Germinal center (tissue), 1 donor: ENCODE data around the gene FMN1.
"Not testable (repeated sequence)": the region's sequence is repeated elsewhere in the genome, so short reads cannot be mapped to it uniquely, and the experiment has no call there.

Source experiments
- DNase-seq: peaks from one replicate; pipeline ENCODE4 v3.0.0; 2012; ENCODE audit warnings: mixed read lengths, low spot score

The FMN1 gene

DNA sequence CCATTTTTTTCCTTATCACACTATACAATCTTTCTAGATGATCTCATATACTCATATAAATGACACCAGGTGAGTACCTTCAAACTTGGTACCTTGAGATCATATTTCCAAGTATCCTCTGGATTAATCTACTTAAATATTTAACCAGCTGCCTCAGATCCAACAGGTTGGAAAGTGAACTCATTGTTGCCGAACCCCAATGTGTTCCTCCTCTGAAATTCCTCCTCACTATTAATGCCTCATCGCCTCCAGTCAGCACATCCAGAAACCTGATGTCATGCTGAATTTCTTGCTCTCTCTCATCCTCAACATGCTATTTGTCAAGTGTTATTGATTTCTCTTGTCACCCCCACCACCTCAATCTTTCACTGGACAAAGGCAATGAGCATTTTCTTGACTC lies 221.8 kb downstream of the FMN1 start:
- DNase-seq = no peak

DNA sequence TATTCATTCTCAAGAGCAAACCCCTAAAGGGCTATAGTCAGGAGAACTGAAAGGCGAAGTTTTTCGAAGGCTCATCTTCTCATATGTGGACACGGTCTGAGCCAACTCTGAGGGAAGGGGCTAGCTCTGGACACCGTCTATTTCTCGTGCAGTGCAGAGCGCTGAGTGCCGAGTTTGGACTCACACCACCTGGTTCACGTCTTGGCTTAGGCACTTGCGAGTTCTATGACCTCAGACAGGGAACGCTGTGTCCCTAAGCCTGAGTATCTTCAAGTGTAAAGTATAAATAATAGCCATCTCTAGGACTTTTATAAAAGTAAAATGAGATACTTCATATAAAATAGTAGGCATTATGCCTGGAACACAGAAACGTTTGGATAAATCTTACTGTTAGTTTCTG lies 223.7 kb downstream of the FMN1 start:
- DNase-seq = no peak

DNA sequence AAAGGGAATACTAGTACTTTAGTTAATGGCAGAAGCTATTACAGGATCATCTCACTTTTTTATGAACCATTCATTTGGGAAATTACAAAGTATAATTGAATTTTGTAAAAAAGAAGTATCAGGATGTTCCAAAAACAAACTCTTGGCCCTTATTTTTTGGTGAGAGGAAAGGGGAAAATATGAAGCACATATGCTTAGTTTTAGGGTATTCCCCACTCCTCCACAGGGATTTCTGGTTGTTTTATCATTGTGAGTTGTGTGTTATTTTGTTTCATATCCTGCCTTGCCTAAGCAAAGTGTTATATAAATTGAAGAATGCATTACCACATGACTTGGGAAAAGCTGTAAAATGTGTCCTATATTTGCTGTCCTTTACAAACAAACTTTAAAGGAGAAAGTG lies 227.0 kb downstream of the FMN1 start:
- DNase-seq = no peak

DNA sequence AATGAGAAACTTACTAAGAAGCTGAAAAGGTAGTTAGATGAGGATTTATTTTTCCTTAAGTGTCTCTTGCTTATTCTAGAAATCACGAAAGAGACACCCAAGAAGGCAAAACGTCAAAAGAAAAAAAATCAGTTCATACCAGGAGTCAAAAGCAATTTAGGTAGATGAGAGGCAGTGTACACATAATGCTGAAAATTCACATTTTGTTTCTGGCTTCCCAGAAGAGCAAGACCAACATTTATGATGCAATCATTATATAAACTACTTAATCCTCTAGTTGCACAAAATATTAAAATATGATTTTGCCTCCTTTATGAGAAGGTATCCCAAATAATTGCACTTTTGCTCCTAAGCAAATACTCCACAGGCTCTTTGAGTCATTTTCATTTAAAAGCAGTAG lies 228.0 kb downstream of the FMN1 start:
- DNase-seq = no peak

DNA sequence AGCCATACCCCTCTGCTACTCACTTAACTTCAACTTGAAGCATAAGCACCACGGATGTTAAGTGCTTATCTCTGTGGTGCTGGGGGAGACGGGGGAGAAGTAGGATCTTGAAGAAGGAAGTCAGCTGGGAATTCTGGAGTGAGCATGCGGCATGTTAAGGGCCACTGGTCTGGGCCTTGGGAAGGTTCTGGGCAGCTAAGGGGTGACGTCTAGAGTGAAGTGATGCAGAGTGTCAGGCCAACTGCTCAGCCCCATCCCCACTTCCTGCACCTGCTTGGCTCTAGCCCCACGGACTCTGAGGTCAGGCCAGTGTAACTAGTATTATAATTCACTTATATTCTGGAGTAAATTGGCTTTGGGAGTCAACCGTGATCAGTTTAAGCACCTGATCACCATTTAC lies 228.6 kb downstream of the FMN1 start:
- DNase-seq = no peak

DNA sequence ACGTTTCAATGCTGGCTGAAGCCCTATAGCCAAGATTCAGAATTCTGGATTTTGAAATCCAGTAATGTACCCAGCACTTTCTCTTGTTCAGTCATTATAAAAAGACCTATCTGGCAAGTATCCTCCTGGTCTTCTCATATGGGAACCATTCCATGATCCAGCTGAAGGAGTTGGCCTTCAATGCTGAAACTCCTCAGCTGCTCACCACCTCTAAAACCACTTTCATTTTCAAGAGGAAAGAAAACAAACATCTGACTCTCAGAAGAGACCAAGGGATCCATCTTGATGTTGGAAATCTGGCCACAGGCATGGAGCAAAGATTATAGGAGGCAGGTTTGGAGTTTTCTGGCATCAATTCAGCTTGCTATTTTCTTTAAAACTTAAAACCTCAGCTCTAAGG lies 235.4 kb downstream of the FMN1 start:
- DNase-seq = no peak

DNA sequence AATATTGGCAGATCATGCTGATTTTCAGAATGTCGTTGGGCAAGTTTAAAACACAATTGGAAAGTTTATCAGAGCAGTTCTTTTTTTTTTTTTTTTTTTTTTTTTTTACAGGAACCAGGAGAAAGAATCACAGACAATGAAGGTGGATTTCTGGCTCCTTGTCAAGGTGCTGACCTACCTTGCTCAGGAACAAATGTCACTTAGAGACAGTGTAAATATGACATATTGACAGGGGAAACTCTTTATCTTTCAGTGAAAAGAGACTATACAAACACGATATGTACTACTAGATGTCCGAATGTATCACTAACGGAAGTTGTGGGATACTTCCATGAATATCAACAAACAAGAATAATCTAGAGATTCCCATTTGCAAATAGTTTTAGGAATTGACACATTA lies 237.3 kb downstream of the FMN1 start:
- DNase-seq = no peak

DNA sequence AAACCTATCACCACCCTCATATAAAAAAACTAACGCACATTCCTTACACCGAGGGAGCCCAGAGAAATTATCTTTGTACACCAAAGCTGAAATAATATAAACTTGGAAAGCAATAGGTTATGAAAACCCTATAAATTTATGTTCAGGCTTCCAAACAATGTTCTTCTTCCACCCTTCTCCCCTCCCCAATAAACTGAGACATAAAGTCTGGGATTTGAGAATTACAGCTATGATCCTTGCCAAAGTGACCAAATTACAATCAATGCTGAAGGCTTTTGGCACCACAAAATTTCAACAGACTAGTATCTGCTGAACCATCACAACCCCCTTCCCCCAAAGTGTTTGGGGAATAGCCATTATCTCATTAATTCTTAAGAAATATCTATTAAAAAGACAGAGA lies 237.8 kb downstream of the FMN1 start:
- DNase-seq = no peak

DNA sequence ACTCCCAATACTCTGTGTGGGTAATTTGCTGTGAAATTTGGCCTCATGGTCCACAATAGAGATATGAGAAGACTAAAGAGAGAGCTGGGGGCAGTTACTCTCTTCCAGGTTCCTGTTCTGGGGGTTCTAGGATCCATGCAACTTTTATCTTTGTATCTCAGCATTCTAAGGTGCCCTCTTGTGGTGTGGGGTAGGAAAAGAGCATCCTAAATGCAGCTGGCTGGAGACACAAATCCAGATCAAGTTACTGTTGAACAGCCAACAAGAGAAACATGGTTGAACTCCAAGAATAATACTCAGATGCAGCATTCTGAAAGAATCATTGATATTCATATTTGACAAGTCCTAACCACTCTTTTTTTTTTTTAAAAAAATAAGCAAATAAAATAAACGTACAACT lies 238.5 kb downstream of the FMN1 start:
- peak; percentile 23 for DNase-seq

DNA sequence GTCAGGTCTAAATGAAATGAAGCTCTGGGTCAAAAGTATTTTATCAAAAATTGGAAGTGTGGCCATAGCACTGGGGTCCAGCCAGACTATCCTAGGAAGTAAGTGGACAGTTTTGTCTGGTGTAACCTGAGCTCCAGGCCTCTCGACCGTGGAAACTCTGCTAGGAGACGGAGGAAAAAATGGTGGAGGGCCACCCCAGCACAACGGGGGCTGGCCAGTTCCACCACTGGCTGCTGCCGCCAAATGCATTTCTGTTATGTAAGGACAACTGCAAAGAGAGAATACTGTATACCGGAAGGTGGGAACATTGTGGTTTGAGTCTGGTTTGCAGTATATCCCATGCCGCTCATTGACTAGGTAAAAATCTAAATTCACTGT lies 241.0 kb downstream of the FMN1 start:
- no peak for DNase-seq

DNA sequence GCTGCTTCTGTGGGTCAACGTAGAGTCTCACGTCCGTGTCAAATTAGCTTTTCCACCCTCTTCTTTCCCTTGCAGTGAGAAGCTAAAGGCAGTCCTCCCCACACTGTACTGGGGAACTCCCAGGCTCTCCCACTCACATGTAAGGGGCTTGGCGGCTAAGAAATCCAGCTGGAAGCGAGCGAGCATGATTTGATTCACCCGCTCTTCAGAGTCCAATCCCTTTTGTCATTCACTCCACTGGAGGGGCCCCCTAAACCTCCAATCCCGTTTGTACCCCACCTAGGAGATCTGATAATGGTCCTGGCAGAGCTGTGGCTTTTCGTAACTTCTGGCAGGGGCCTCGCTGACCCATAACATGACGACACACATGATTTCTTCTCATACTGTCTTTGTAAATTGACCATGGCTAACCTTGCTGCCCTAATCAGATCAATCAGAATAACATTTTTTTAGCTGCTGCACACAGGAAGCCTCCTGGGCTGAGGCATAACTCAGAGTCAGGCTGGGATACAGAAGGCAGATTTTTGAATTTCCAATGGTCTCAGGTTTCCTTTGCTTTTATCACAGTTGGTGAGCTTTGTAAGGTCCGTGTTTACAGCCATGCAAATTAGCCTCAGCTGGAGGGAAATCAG lies 241.5 kb downstream of the FMN1 start:
- no peak for DNase-seq

DNA sequence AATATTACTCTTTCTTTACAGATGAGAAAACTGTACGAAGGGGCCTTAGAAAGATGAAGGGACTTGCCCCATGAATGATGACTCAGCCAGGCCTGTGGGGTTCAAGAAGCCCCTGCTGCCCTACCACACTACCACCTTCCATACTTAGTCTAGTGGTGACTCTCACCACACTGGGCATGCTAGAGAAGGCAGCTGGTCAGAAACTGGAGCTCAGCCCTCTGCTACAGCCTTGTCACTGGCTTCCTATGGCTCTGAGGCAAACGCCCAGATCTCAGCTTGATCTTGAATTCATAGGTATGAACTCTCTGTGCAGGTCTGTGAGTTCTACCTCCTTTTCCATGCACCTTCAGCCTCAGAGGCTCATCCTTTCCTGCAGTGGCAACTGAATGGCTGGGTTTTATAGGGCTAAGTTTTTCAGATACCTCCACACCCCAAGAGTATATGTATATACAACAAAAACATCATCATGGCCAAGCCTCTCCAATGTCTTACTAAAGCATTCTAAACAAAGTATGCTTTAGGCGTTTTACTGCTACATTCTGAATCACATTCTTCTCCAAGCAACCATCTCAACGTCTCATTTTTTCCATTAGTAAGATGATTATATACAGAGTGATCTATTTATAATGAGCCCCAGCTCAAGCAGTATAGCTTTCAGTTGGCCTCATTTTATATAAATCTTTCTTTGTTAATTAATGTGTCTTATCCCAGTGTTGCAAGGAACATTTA lies 242.6 kb downstream of the FMN1 start:
- DNase-seq = no peak

DNA sequence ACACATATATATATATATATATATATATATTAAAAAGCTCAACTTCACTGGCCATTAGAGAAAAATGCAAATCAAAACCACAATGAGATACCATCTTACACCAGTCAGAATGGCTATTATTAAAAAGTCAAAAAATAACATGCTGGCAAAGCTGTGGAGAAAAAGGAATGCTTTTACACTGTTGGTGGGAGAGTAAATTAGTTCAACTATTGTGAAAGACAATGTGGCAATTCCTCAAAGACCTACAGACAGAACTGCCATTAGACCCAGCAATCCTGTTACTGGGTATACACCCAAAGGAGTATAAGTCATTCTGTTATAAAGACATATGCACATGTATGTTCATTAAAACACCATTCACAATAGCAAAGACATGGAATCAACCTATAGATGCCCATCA lies 244.5 kb downstream of the FMN1 start:
- DNase-seq = not testable (repeated sequence)

DNA sequence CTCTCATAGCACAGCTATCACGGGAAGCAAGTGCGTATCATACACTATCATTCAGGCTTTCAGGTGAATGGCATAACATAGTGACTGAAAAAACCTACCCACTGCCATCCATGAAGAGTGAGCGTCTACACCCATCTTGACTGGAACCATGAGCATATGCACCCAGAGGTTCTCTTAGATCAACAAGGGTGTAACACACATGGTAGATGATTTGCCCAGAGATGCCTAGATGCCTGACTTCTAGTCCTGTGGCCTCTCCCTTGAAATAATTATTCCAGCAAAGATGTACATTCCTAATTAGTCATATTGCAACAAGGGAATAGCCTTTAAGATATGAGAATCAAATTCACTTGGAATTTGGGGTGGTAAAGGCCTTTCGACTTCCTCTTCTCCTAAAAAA lies 248.3 kb downstream of the FMN1 start:
- no peak for DNase-seq

DNA sequence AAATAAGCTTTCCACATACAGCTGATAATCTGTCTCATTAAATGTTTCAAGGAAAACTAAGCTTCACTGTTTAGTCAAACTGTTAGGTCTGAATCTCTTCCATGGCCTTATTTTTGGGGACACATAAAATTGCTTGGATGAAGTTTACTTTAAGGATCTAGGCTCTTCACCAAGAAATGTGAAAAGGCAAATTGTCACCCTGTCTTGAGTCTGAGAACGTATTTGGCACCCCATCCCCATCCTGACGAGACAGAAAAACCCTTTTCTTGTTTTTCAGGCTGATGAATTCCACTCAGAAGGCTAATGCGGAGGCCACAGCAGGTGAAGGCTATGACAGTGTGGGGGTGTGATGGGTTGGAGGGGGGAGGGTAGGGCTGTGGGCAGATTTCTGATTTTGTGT lies 250.1 kb downstream of the FMN1 start:
- DNase-seq = no peak

DNA sequence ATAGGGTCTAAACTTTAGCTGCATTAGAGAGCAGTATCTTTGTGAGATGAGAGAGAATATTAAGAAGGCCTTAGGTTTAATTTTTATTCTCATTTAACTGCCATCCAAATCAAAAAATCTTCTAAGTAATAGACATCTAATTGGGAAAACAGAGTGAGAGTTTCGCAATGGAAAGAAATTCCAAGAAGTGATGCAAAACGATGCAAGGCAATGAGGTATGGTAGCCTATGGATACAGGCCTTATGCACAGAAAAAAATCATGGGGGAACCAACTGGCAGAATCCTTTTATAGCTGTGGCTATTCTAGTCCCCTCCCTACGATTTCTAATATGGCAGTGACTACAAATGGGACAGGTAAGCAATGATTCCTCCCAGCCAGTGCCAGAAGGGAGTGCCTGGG lies 250.8 kb downstream of the FMN1 start:
- DNase-seq = no peak

DNA sequence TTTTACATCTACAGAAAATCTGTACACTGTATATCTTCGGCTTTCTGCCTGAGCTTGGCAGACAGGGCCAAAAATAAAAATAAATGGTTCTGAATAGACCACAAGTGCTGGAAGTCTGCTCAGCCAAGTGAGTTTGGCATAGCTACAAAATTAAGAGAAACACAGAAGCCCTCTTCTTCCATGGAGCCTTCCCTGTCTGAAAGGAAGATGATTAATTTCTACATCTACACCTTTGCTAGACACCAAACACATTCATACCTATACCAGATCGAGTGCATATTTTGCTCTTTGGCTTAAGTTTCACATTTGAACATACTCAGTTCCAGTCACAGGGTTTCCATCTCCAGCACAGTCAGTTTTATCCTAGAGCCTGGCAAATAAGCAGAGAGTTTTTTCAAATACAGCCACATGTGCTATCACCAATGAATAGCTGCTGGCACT lies 252.1 kb downstream of the FMN1 start:
- no peak for DNase-seq

DNA sequence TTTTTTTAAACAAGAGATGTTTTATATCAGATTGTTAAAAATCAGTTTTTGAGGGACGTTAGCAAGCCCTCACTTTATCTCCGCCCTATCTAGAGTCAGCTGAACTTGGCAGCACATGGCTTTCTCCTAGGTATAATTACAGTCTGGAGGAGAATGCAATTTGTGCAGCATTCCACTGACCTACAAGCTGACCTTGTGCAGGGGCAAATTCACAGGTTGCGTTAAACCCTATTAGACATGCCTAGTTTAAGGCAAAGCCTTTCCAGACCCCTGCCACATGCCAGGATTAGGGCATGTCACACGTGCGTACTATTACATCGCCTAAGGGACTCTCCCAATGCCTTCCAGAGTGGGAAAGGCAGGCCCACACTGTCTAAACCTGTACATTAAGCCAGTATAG lies 252.7 kb downstream of the FMN1 start:
- no peak for DNase-seq

DNA sequence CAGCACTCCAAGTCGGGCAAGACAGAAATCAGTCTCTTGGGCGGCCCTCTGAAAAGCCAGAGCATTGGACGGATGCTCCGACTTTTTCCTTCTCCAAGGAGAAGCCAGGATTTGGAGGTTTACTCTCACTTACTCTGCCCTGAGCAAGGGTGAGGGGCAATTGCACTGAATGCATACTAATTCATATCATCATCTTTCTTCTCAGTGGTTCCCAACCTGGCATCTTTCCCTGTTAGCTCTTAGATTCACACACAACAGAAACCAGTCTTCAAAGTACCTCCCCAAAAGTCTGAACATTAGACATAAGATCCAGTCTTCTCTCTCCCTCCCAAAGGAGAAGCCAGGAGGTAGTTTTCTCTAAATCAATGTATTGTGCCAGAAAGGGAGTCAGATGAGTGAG lies 257.5 kb downstream of the FMN1 start:
- DNase-seq = no peak

DNA sequence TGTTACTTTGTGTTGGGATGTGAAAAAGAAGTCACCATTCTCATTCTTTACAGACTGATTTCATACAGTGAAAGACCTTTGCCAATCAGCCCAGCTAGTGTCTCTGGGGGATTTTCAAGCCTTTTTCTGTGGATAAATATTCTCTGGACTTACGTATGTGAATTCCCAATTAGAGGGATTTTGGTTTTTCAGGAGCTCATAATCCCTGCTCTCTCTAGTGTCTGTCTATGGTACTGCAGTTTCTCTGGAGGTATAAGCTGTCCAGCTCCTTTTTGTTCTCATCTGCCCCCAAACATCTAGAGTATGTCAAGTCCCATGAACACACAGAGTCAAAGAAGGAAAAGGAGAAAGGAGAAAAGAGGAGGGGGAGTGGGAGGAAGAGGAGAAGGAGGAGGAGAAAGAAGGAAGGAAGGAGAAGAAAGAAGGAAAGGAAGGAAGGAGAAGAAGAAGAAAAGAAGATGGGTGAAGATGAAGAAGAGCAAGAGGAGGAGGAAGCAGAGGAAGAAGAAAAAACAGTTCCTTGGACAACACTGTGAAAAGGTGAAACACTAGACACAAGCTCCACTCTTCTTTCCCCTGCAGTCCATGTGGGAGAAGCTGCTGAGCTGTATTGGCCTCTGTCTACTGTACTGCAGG lies 258.1 kb downstream of the FMN1 start:
- DNase-seq = peak; percentile 9

DNA sequence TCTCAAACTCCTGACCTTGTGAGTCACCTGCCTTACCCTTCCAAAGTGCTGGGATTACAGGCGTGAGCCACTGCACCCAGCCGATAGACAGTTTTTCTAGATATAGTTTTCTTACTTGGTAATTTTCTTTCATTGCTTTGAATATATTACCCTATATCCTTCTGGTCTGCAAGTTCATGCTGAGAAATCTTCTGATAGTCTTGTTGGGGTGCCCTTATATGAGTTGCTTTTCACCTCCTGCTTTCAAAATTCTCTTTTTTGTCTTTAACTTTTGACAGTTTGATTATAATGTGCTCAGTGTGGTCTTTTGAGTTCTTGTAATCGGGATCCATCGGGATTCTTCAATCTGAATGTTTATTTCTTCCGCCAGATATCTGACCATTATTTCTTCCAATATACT lies 259.4 kb downstream of the FMN1 start:
- DNase-seq = no peak

DNA sequence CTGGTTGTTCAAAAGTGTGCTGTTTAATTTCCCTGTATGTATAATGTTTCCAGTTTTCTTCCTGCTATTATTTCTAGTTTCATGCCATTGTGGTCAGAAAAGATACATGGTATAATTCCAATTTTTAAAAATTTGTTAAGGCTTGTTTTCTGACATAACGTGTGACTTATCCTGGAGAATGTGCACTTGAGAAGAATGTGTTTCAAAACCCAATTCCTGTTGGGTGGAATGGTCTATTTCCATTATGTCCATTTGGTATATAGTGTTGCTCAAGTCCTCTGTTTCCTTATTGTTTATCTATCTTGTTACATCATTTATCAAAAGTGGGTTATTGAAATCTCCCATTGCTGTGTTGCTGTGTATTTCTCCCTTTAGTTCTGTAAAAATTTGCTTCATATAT lies 261.3 kb downstream of the FMN1 start:
- DNase-seq = no peak

DNA sequence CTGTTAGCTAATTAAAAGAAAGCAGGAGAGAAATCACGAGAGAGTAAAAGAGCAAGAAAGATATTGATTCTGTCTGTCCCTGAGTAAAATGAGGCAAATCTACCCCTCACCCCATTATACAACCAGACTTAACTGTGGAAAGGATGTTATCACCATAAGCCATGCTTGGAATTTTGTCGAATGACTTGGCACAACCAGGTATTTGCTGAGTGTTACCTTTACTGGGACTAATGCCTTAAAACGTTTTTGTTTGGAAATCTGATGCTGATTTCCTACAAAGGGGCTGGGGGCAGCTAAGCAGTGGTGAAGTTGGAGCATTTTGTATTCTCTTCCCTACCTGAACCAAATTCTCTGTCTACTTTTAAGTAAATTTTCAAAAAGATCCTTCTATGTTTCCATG lies 265.6 kb downstream of the FMN1 start:
- DNase-seq = no peak

DNA sequence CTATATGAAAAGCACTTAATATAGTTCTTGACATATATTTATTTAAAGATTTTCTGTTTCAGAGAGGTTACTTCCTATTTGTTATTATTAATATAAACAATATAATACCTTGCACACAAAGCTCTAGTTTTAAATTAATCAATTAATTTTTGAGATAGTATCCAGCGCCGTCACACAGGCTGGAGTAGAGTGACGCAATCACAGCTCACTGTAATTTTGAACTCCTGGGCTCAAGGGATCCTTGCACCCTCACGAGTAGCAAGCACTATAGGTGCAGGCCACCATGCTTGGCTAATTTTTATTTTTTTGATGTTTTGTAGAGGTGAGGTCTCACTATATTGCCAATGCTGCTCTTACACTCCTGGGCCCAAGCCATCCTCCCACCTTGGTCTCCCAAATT lies 267.4 kb downstream of the FMN1 start:
- no peak for DNase-seq
